PC-3 (cell line): ENCODE data around the gene CACNA1E.

Experiments used
- CTCF ChIP-seq: fragments of 300-600 bp; sonication (generic); conservative IDR thresholded peaks from 2 replicates; pipeline ENCODE4 v1.5.1; 2017; ENCODE audit warnings: antibody characterized with exemption, low read depth, mild to moderate bottlenecking, low read length
- EZH2 ChIP-seq: fragments of 300-600 bp; sonication (generic); IDR thresholded peaks from one replicate; pipeline ENCODE4 v1.6.1; 2017; ENCODE audit warnings: antibody characterized with exemption, mild to moderate bottlenecking, low read length; ENCODE audit not compliant: unreplicated experiment
- EZH2phosphoT487 ChIP-seq: fragments of 300-600 bp; sonication (generic); IDR thresholded peaks from 2 replicates; pipeline ENCODE4 v1.6.1; 2018; ENCODE audit warnings: mild to moderate bottlenecking, antibody characterized with exemption, low read length, borderline replicate concordance

- TF ChIP-seq CTCF (no peak), EZH2 (no peak), EZH2phosphoT487 (no peak)
These were observed 111.9 kb downstream of the CACNA1E start for GRCh38 chr1:181595234-181595633.
